CD14-positive monocyte (primary cell): ENCODE results near the gene PLEKHA7. TPM values are rescaled to one million over a fixed set of nuclear protein-coding genes. Genes with fewer than 3 reads are reported as not detected.
A peak's percentile ranks its signal among the peaks of the same experiment; 100 is the strongest.

Source experiments
- DNase-seq, 3 donors: peaks; one replicate each; pipeline ENCODE4 v3.0.0-alpha.2; 2011 to 2022
- H2AFZ ChIP-seq: 2 replicates; pipeline ENCODE4 v1.6.0; 2012; ENCODE audit warnings: mild to moderate bottlenecking, low read depth, low read length, inconsistent platforms; ENCODE audit not compliant: insufficient read depth, poor library complexity, severe bottlenecking
- H3K27ac ChIP-seq, 2 donors: 1 replicate in 1 of 2; 2 replicates in 1 of 2; pipeline ENCODE4 v1.5.1; 2012 to 2013; ENCODE audit warnings: low read length in 2 of 2, control low read depth in 1 of 2, inconsistent platforms in 1 of 2, low read depth in 1 of 2, mild to moderate bottlenecking in 1 of 2
- H3K27me3 ChIP-seq, 2 donors: one replicate each; pipeline versions ENCODE4 v1.6.0 to v1.6.1; 2011 to 2013; ENCODE audit warnings: low read length in 2 of 2; ENCODE audit not compliant: control insufficient read depth in 2 of 2, insufficient read depth in 2 of 2
- H3K36me3 ChIP-seq, 2 donors: replicated peaks in 1 of 2; 1 replicate in 1 of 2; 2 replicates in 1 of 2; pipeline versions ENCODE4 v1.5.1 to v1.6.1; 2012 to 2013; ENCODE audit warnings: low read length in 2 of 2, control low read depth in 1 of 2, inconsistent platforms in 1 of 2, mild to moderate bottlenecking in 1 of 2; ENCODE audit not compliant: insufficient read depth in 2 of 2, control insufficient read depth in 1 of 2
- H3K4me1 ChIP-seq, 2 donors: 1 replicate in 1 of 2; 2 replicates in 1 of 2; pipeline versions ENCODE4 v1.5.1 to v1.6.1; 2012 to 2013; ENCODE audit warnings: low read length in 2 of 2, control low read depth in 1 of 2, inconsistent platforms in 1 of 2, mild to moderate bottlenecking in 1 of 2, moderate library complexity in 1 of 2; ENCODE audit not compliant: insufficient read depth in 2 of 2, control insufficient read depth in 1 of 2
- H3K4me2 ChIP-seq: replicated peaks from 2 replicates; pipeline ENCODE3; 2012; ENCODE audit warnings: low read length, moderate library complexity, mild to moderate bottlenecking; ENCODE audit not compliant: poor library complexity, severe bottlenecking; ENCODE audit errors: extremely low read depth
- H3K4me3 ChIP-seq, 3 experiments: fragments of 200-600 bp in 1 of 3; sonication (generic) in 1 of 3; replicated peaks in 1 of 3; 1 replicate in 2 of 3; 2 replicates in 1 of 3; pipeline ENCODE4 v1.5.1; 2011 to 2013; ENCODE audit warnings: low read length in 3 of 3, mild to moderate bottlenecking in 3 of 3, control low read depth in 2 of 3, low read depth in 2 of 3, inconsistent platforms in 1 of 3, moderate library complexity in 1 of 3
- H3K79me2 ChIP-seq: 2 replicates; pipeline ENCODE4 v1.6.0; 2012; ENCODE audit warnings: mild to moderate bottlenecking, control low read depth, inconsistent platforms, low read length, moderate library complexity; ENCODE audit not compliant: insufficient read depth
- H3K9ac ChIP-seq: 2 replicates; pipeline ENCODE4 v1.6.0; 2017; ENCODE audit warnings: low read length, mild to moderate bottlenecking; ENCODE audit not compliant: insufficient read depth, poor library complexity, severe bottlenecking
- H3K9me3 ChIP-seq, 2 donors: replicated peaks in 1 of 2; 1 replicate in 1 of 2; 2 replicates in 1 of 2; pipeline versions ENCODE4 v1.5.1 to v1.6.1; 2012 to 2013; ENCODE audit warnings: low read length in 2 of 2, control low read depth in 1 of 2; ENCODE audit not compliant: control insufficient read depth in 1 of 2, insufficient read depth in 1 of 2
- H4K20me1 ChIP-seq: 2 replicates; pipeline ENCODE4 v1.6.0; 2012; ENCODE audit warnings: mild to moderate bottlenecking, low read length, control low read depth, moderate library complexity; ENCODE audit not compliant: insufficient read depth
- H3K27ac Mint-ChIP-seq, 7 donors: one replicate each; pipeline ENCODE4 v1.8.0; 2020; ENCODE audit warnings: mild to moderate bottlenecking in 7 of 7, mixed read lengths in 7 of 7, moderate library complexity in 6 of 7, inconsistent platforms in 2 of 7
- H3K27me3 Mint-ChIP-seq, 3 donors: one replicate each; pipeline ENCODE4 v1.8.0; 2021 to 2022; ENCODE audit warnings: low read depth in 3 of 3, mild to moderate bottlenecking in 3 of 3, mixed read lengths in 3 of 3, moderate library complexity in 3 of 3, inconsistent platforms in 1 of 3
- H3K36me3 Mint-ChIP-seq, 2 donors: one replicate each; pipeline ENCODE4 v1.8.0; 2020; ENCODE audit warnings: mixed read lengths in 2 of 2, inconsistent platforms in 1 of 2, mild to moderate bottlenecking in 1 of 2
- H3K4me1 Mint-ChIP-seq: one replicate; pipeline ENCODE4 v1.8.0; 2020; ENCODE audit warnings: mild to moderate bottlenecking, mixed read lengths
- H3K4me3 Mint-ChIP-seq, 2 donors: one replicate each; pipeline ENCODE4 v1.8.0; 2020; ENCODE audit warnings: mild to moderate bottlenecking in 2 of 2, mixed read lengths in 2 of 2, moderate library complexity in 1 of 2
- H3K9me3 Mint-ChIP-seq, 7 donors: one replicate each; pipeline ENCODE4 v1.8.0; 2020 to 2022; ENCODE audit warnings: mixed read lengths in 7 of 7, mild to moderate bottlenecking in 6 of 7, moderate library complexity in 6 of 7, inconsistent platforms in 2 of 7
- WGBS: methylation state at CpG from one replicate; pipeline ENCODE4 v1.1.5; 2013; ENCODE audit warnings: missing lambda C conversion rate; ENCODE audit not compliant: insufficient coverage; 5-methylcytosine and 5-hydroxymethylcytosine counted together
- intact Hi-C, 2 donors: fragments of 100-400 bp; cut with micrococcal nuclease; formaldehyde crosslinking; loops; one replicate each; pipeline versions ENCODE4 v1.15.0 to v1.15.1; 2023
- polyA plus RNA-seq, 3 donors: library from polyadenylated mRNA; depleted of rRNA in 1 of 3; unstranded in 2 of 3; stranded (reverse) in 1 of 3; fragments of 300-500 nt in 2 of 3; fragments of >200 nt in 1 of 3; fragmentation: Illumina TruSeq in 2 of 3; gene quantifications; 1 replicate in 2 of 3; 2 replicates in 1 of 3; pipeline ENCODE4 v1.2.3, GENCODE V29; 2012 to 2021
- TF ChIP-seq, protein P1 (sequence below): fragments of 200-600 bp; IDR thresholded peaks from one replicate; pipeline ENCODE4 v1.8.0; 2022; ENCODE audit warnings: antibody characterized with exemption, mild to moderate bottlenecking

Gene PLEKHA7
- polyA plus RNA-seq, 3 donors, result 0.05 to 0.92 (median 0.22) TPM

DNA sequence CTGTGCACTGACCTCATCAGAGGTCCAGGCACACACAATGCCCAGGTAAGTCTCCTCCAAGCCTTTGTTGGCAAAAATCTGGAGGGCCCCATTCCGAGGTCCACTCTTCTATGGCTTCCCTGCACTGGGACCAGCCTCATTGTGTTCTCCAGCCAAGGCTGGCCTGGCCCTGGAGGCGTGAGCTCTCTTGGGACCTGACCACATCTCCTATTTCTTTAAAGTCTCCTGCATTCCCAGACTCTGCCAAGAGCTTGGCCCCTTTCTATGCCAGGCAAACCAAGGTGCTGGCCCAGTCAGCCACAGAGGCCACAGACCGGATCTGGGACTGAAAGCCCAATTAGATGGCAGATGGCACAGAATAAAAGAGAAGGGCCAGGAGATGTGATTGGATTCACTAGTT is 220.7 kb downstream of the PLEKHA7 start:
- Histone ChIP-seq H4K20me1 (no peaks in the 10 kb centered on the region), H3K4me3 (no peak overlapping the region), H3K9ac (no peak overlapping the region), H3K36me3 (no peaks in the 10 kb centered on the region), H3K27ac (peak overlapping the region in 1 of 2 donors; percentile 17), H3K27me3 (no peaks in the 10 kb centered on the region), H3K9me3 (no peaks in the 10 kb centered on the region), H3K4me2 (no peak overlapping the region), H3K4me1 (peaks cover 48 to 64% of the 10 kb centered on the region in 2 donors), H2AFZ (no peak overlapping the region), H3K79me2 (no peaks in the 10 kb centered on the region)
- no peak overlapping the region for H3K4me3 Mint-ChIP-seq
- H3K9me3 Mint-ChIP-seq, result no peaks in the 10 kb centered on the region
- peaks cover 56% of the 10 kb centered on the region for H3K4me1 Mint-ChIP-seq
- peak overlapping the region; percentile 23 to 72 (median 60) for H3K27ac Mint-ChIP-seq
- H3K36me3 Mint-ChIP-seq, result peaks cover 0 to 2% of the 10 kb centered on the region in 2 donors
- DNase-seq, result no peak
- WGBS, result 87% methylated on average over 3 of the region's 3 CpGs
- TF ChIP-seq, protein P1, sequence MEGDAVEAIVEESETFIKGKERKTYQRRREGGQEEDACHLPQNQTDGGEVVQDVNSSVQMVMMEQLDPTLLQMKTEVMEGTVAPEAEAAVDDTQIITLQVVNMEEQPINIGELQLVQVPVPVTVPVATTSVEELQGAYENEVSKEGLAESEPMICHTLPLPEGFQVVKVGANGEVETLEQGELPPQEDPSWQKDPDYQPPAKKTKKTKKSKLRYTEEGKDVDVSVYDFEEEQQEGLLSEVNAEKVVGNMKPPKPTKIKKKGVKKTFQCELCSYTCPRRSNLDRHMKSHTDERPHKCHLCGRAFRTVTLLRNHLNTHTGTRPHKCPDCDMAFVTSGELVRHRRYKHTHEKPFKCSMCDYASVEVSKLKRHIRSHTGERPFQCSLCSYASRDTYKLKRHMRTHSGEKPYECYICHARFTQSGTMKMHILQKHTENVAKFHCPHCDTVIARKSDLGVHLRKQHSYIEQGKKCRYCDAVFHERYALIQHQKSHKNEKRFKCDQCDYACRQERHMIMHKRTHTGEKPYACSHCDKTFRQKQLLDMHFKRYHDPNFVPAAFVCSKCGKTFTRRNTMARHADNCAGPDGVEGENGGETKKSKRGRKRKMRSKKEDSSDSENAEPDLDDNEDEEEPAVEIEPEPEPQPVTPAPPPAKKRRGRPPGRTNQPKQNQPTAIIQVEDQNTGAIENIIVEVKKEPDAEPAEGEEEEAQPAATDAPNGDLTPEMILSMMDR, result no peak
- intact Hi-C loops, result no loop called here
- H3K27me3 Mint-ChIP-seq, result no peaks in the 10 kb centered on the region

GRCh38 chr11:16793009-16793408 is 221.2 kb downstream of the PLEKHA7 start:
- Histone ChIP-seq H3K79me2 (no peaks in the 10 kb centered on the region), H3K9ac (no peak overlapping the region), H3K4me3 (no peak overlapping the region), H3K9me3 (no peaks in the 10 kb centered on the region), H3K27me3 (no peaks in the 10 kb centered on the region), H3K4me1 (peaks cover 48 to 64% of the 10 kb centered on the region in 2 donors), H3K27ac (peak overlapping the region in 1 of 2 donors; percentile 17), H2AFZ (no peak overlapping the region), H4K20me1 (no peaks in the 10 kb centered on the region), H3K36me3 (no peaks in the 10 kb centered on the region), H3K4me2 (no peak overlapping the region)
- TF ChIP-seq, protein P1, result no peak
- intact Hi-C loops, result no loop called here
- peaks cover 54% of the 10 kb centered on the region for H3K4me1 Mint-ChIP-seq
- no peaks in the 10 kb centered on the region for H3K9me3 Mint-ChIP-seq
- 100% methylated on average over 2 of the region's 3 CpGs for WGBS
- H3K27ac Mint-ChIP-seq, result peak overlapping the region in 6 of 7 donors; percentile 23 to 80 (median 48)
- peaks cover 0 to 2% of the 10 kb centered on the region in 2 donors for H3K36me3 Mint-ChIP-seq
- H3K27me3 Mint-ChIP-seq, result no peaks in the 10 kb centered on the region
- DNase-seq, result no peak
- H3K4me3 Mint-ChIP-seq, result no peak overlapping the region
